MCF 10A (cell line): ENCODE data around the gene U2AF2. TPM values are rescaled to one million over a fixed set of nuclear protein-coding genes. Genes with fewer than 3 reads are reported as not detected.

Experiments used
- BruUV-seq: library from RNA; stranded (reverse); fragments of 400-500 nt; replicated peaks from 2 replicates; lab custom pipeline; 2021; lab: Mats Ljungman, UMichigan
- CTCF ChIA-PET: fragments of 300-600 bp; sonication (Branson Sonifier 250); formaldehyde crosslinking; extraction: SDS; loops from one replicate; lab custom pipeline; 2021; ENCODE audit warnings: antibody characterized with exemption, inconsistent platforms; lab: Yijun Ruan, JAX
- POLR2A ChIA-PET: fragments of 300-600, 350-650 bp; sonication (Branson Sonifier 250); formaldehyde crosslinking; extraction: SDS; loops from one replicate; lab custom pipeline; 2020; ENCODE audit warnings: antibody characterized with exemption, inconsistent platforms; lab: Yijun Ruan, JAX
- DNase-seq: peaks from one replicate; pipeline ENCODE4 v3.0.0-alpha.2; 2018; ENCODE audit not compliant: unreplicated experiment
- H3K27ac Mint-ChIP-seq: one replicate; pipeline ENCODE4 v1.8.0; 2022; ENCODE audit warnings: mild to moderate bottlenecking, low read depth, mixed read lengths; ENCODE audit not compliant: unreplicated experiment
- H3K27me3 Mint-ChIP-seq: one replicate; pipeline ENCODE4 v1.8.0; 2022; ENCODE audit warnings: mixed read lengths; ENCODE audit not compliant: insufficient read depth, unreplicated experiment
- H3K36me3 Mint-ChIP-seq: one replicate; pipeline ENCODE4 v1.8.0; 2022; ENCODE audit warnings: mild to moderate bottlenecking, moderate library complexity, mixed read lengths; ENCODE audit not compliant: insufficient read depth, unreplicated experiment
- H3K4me1 Mint-ChIP-seq: one replicate; pipeline ENCODE4 v1.8.0; 2022; ENCODE audit warnings: mixed read lengths; ENCODE audit not compliant: insufficient read depth, unreplicated experiment
- H3K4me3 Mint-ChIP-seq: one replicate; pipeline ENCODE4 v1.8.0; 2022; ENCODE audit warnings: mild to moderate bottlenecking, moderate library complexity, mixed read lengths; ENCODE audit not compliant: unreplicated experiment
- H3K9me3 Mint-ChIP-seq: one replicate; pipeline ENCODE4 v1.8.0; 2022; ENCODE audit warnings: mixed read lengths; ENCODE audit not compliant: unreplicated experiment
- CTCF ChIP-seq: fragments of 200-600 bp; IDR thresholded peaks from one replicate; pipeline ENCODE4 v1.8.0; 2022; ENCODE audit warnings: antibody characterized with exemption, mild to moderate bottlenecking; ENCODE audit not compliant: unreplicated experiment
- intact Hi-C: fragments of 100-400 bp; cut with micrococcal nuclease; formaldehyde crosslinking; loops from 2 replicates; pipeline ENCODE4 v1.14.1; 2022
- total RNA-seq: library from RNA; stranded (reverse); gene quantifications from 2 replicates; pipeline ENCODE4 v1.2.3, GENCODE V29; 2022

U2AF2 gene
- total RNA-seq, 1 experiment from 2014 or later: 280 TPM

GRCh38 chr19:55644842-55645511 lies 9.9 kb upstream of the U2AF2 start:
- Mint-ChIP-seq H3K27me3 (no peaks in the 10 kb centered on the region), H3K27ac (peak overlapping the region; percentile 94), H3K36me3 (peaks cover 50% of the 10 kb centered on the region), H3K9me3 (no peaks in the 10 kb centered on the region), H3K4me3 (peak overlapping the region; percentile 82), H3K4me1 (peaks cover 18% of the 10 kb centered on the region)
- ChIA-PET CTCF (interaction anchor here (1.0 to 3.6 kb wide), 3 partner anchors 8 to 13 kb away, joined by 4 to 25 read pairs (median 11); no protein-coding TSS in a partner anchor), POLR2A (interaction anchor here (1.0 to 1.4 kb wide), 4 partner anchors 9 to 12 kb away, joined by 4 to 6 read pairs (median 4); no protein-coding TSS in a partner anchor)
- no peak for TF ChIP-seq CTCF
- intact Hi-C loops: no loop called here
- no peak for DNase-seq
- BruUV-seq: TSS peak; percentile 65

- intact Hi-C loops: no loop called here
- no peak for DNase-seq
- Mint-ChIP-seq H3K36me3 (peaks cover 50% of the 10 kb centered on the region), H3K4me1 (peaks cover 18% of the 10 kb centered on the region), H3K4me3 (peak overlapping the region; percentile 19), H3K27me3 (no peaks in the 10 kb centered on the region), H3K9me3 (no peaks in the 10 kb centered on the region), H3K27ac (no peak overlapping the region)
- ChIA-PET POLR2A (interaction anchor here (1.1 to 1.4 kb wide), 3 partner anchors 9 to 12 kb away, joined by 4 to 5 read pairs (median 4); no protein-coding TSS in a partner anchor), CTCF (interaction anchor here (0.7 to 3.6 kb wide), 3 partner anchors 9 to 13 kb away, joined by 3 to 25 read pairs (median 11); no protein-coding TSS in a partner anchor)
- BruUV-seq: no TSS peak
- no peak for TF ChIP-seq CTCF
Observed at GRCh38 chr19:55645512-55645881, 9.3 kb upstream of the U2AF2 start.

GRCh38 chr19:55646889-55647731 lies 7.7 kb upstream of the U2AF2 start:
- POLR2A ChIA-PET: interaction anchor here (0.7 to 1.8 kb wide), 7 partner anchors 10 to 1458 kb away, joined by 3 to 7 read pairs (median 4); partner anchors contain the start of genes MBOAT7 and UBE2S
- no peak overlapping the region for H3K4me3 Mint-ChIP-seq
- no TSS peak for BruUV-seq
- no peaks in the 10 kb centered on the region for H3K9me3 Mint-ChIP-seq
- DNase-seq: no peak
- no peak overlapping the region for H3K27ac Mint-ChIP-seq
- H3K4me1 Mint-ChIP-seq: peaks cover 13% of the 10 kb centered on the region
- peaks cover 50% of the 10 kb centered on the region for H3K36me3 Mint-ChIP-seq
- TF ChIP-seq CTCF: no peak
- CTCF ChIA-PET: interaction anchor here (0.6 to 3.6 kb wide), 6 partner anchors 10 to 1110 kb away, joined by 3 to 25 read pairs (median 4); no protein-coding TSS in a partner anchor
- intact Hi-C loops: no loop called here
- H3K27me3 Mint-ChIP-seq: no peaks in the 10 kb centered on the region
